ENCODE data around the gene RARB.

The RARB gene

DNA sequence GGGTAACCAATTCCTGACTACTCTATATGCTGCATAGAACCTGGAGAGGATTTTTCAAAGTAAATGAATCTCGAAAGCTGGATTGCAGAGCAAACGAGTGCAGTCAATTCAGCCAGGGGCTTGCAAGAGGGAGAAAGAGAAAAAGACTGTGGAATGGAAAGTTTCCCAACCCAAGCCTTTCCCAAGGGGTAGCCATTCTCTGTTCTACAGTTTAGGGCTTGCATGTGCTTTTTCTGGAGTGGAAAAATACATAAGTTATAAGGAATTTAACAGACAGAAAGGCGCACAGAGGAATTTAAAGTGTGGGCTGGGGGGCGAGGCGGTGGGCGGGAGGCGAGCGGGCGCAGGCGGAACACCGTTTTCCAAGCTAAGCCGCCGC is 511 bp upstream of the RARB start:
- TF ChIP-seq, protein P1, sequence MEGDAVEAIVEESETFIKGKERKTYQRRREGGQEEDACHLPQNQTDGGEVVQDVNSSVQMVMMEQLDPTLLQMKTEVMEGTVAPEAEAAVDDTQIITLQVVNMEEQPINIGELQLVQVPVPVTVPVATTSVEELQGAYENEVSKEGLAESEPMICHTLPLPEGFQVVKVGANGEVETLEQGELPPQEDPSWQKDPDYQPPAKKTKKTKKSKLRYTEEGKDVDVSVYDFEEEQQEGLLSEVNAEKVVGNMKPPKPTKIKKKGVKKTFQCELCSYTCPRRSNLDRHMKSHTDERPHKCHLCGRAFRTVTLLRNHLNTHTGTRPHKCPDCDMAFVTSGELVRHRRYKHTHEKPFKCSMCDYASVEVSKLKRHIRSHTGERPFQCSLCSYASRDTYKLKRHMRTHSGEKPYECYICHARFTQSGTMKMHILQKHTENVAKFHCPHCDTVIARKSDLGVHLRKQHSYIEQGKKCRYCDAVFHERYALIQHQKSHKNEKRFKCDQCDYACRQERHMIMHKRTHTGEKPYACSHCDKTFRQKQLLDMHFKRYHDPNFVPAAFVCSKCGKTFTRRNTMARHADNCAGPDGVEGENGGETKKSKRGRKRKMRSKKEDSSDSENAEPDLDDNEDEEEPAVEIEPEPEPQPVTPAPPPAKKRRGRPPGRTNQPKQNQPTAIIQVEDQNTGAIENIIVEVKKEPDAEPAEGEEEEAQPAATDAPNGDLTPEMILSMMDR (conservative IDR thresholded peaks at IDR 0.05; ENCODE audit: low read length), result no peak
- DNase-seq (ENCODE audit: low read depth), result no peak
- H3K4me3 ChIP-seq (ENCODE audit: low read length), result peak overlapping the region; percentile 65

DNA sequence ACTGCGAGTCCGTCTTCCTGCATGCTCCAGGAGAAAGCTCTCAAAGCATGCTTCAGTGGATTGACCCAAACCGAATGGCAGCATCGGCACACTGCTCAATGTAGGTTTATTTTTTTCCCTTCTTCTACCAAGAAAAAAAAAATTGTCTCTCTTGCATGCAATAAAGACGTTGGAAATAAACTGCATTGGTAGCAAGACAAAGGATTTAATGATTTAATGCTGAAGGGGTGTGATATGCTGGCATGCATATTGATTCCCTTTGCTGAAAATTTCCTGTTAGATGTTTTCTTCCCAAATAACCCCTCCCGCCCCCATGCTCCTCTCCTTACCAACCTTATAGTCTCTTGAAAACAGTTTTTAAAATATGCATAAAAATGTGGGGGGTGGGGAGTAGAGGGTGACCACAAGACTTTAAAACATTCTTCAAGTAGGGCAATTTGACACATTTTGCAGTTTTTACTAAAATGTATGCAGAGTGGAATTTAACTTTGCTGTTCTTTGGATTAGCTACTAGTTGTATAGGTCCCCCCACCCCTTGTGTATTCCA is 799 bp downstream of the RARB start:
- no peak overlapping the region for H3K4me3 ChIP-seq (ENCODE audit: low read length)
- TF ChIP-seq, protein P1 (conservative IDR thresholded peaks at IDR 0.05; ENCODE audit: low read length), result no peak

DNA sequence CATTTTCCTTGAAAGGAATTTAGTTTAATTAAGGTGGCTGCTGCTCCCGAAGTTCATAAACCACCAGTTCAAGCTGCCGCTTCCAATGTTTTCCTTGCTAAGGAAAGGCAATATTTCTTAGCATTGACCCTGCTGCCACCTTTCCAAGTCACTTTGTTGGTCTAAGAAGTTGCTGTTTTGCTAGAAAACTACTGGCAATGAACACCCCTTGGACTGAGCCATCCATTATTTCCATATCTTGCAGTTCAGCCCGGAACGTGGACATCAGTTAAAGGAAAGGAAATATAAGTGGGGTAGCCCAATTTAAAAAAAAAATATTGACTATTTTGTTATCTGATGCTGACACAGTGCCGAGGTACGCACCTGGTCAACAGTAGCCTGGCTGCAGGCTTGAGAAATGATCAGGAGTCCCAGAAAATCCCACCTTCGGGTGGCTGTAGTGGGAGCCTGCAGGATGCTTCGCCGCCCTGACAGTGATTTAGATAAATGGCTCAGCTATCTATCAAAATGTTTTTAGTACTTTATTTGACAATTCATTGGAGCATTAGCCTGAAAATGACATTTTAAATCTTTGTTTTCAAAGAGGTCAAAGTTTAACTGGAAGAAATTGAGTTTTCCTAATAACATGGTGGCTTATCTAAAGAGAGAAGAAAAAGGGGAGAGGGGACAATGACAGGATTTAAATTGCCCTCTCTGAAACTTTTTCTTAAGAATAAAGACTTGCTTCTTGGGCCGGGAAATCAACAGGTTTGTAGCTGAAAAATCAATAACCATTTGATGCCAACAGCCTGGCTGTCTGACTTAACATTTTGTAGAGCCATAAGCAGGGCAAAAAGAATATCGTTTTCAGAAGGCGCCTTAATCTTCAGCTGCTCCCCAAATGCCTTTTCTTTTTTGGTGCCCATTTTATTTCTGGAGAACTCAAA is 1.6 kb downstream of the RARB start:
- TF ChIP-seq, protein P1 (conservative IDR thresholded peaks at IDR 0.05; ENCODE audit: low read length), result no peak
- no peak for DNase-seq (ENCODE audit: low read depth)
- no peak overlapping the region for H3K4me3 ChIP-seq (ENCODE audit: low read length)

More for the DNA sequence above, 799 bp downstream of the RARB start:
- DNase-seq (ENCODE audit: low read depth), result no peak

DNA sequence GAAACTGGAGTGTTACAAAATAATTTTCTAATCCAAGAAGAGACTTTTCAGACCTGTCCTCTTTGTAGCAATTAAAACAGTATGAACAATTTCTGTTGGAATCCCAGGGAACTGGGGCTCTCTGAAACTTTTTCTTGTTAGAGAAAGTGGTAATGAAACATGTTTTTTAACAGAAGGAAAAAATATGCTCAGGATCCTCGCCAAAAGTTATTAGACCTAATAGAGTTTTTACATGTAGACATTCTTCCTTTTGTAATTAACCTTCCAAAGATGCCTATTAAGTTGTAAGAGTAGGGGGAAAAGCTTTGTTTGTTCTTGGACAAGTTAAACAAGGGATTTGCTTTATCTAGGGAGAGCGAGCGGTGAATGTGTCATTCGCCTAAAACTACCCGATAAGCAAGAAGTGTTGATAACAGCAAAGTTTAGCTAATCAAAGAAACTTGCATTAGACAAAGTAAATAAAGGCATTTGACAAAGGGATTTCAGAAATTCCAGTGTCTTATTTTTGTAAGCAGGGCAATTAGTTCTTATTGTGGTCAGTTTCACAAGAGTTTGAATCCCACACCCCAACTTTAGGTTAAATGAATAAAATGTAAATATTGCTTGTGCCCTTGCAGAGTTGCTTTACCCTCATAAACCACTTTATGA is 2.3 kb downstream of the RARB start:
- DNase-seq (ENCODE audit: low read depth), result no peak
- TF ChIP-seq, protein P1 (conservative IDR thresholded peaks at IDR 0.05; ENCODE audit: low read length), result no peak
- H3K4me3 ChIP-seq (ENCODE audit: low read length), result no peak overlapping the region

DNA sequence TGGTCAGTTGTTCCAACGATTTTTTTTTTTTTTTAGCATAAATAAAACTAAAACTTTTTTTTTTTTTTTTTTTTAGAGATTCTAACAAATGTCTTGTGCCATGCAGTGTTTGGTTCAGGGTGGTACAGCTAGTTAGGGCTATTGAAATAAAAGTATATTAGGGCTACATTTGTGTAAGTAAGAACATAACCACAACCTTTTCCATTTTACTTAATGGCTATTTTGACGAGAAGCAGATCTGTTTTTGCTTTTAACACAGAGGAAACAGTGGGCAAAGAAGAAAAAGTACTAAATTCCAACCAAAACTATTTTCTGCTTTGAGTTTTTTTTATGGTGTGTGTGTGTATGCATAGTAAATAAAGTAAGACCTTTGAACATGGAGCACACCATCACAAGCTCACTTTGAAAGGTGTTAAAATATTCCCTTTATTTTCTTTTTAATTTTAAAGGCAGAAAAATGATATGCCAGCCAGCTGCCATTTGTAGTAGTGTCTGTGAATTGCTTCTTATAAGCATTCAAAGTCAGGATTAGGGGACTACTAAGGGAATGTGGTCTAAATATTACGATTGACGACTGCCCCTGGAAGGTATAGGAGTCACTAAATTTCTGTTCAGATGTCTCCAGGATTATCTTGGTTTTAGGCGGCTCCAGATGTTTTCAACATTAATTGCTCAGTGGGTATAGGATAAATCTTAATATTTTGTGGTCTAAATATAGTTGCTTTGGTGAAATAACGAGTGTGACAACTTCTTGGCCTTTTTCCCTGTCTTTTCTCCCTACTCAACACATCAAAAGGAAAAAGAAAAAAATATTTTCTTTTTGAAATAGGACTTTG is 3.1 kb downstream of the RARB start:
- DNase-seq (ENCODE audit: low read depth), result no peak
- TF ChIP-seq, protein P1 (conservative IDR thresholded peaks at IDR 0.05; ENCODE audit: low read length), result no peak
- H3K4me3 ChIP-seq (ENCODE audit: low read length), result no peak overlapping the region

DNA sequence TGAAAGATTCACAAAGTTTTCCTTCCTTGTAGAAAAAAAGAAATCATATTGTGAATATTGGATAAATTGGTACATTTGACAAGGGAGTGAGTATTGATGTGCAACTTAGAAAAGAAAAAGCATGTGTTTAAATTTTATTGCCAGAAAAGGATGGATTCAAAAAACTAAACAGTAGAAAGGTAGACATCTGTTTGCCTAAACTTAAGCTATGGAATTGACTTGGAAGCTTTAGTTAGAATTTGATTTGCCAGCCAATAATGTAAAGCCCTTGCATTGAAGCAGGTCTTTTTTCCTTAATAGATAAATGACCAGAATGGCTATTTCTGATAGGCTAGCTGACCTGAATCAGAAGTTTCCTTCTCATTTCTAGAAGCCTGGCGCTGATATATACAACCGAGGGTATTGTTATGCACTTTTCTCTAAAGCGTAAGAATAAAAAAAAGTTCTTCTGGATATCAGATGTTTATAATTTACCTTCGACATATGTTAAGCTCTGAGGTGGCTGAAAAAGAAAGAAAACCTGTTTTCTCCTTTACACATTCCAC is 4.2 kb downstream of the RARB start:
- TF ChIP-seq, protein P1 (conservative IDR thresholded peaks at IDR 0.05; ENCODE audit: low read length), result no peak
- no peak for DNase-seq (ENCODE audit: low read depth)
- H3K4me3 ChIP-seq (ENCODE audit: low read length), result no peak overlapping the region
